CD4-positive, alpha-beta T cell treated with Interleukin-12 subunit alpha and Interleukin-12 subunit beta, for 1 hour (primary cell): ENCODE results near the gene ROPN1L.
A peak's percentile ranks its signal among the peaks of the same experiment; 100 is the strongest.

Experiments used
- DNase-seq: peaks from one replicate; pipeline ENCODE4 v3.0.0-alpha.2; 2020

Gene ROPN1L

DNA sequence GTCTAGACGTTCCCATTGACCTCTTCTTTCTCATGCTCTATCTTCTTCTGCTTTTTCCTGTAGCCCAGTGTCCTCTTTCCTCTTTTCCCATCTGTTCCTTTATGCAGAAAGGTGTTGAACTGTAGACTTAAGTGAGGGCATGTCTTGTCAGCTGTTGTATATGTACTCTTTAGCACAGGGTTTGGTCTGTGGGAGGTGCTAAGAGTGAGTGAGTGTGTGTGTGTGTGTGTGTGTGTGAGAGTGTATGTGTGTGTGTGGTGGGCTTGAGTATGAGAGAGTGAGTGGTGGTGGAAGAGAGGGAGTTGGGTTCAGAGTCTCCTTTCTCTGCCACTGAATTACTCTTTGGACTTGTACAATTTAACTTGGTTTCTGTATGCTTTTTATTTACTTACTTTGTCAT lies 10.3 kb upstream of the ROPN1L start:
- no peak for DNase-seq

DNA sequence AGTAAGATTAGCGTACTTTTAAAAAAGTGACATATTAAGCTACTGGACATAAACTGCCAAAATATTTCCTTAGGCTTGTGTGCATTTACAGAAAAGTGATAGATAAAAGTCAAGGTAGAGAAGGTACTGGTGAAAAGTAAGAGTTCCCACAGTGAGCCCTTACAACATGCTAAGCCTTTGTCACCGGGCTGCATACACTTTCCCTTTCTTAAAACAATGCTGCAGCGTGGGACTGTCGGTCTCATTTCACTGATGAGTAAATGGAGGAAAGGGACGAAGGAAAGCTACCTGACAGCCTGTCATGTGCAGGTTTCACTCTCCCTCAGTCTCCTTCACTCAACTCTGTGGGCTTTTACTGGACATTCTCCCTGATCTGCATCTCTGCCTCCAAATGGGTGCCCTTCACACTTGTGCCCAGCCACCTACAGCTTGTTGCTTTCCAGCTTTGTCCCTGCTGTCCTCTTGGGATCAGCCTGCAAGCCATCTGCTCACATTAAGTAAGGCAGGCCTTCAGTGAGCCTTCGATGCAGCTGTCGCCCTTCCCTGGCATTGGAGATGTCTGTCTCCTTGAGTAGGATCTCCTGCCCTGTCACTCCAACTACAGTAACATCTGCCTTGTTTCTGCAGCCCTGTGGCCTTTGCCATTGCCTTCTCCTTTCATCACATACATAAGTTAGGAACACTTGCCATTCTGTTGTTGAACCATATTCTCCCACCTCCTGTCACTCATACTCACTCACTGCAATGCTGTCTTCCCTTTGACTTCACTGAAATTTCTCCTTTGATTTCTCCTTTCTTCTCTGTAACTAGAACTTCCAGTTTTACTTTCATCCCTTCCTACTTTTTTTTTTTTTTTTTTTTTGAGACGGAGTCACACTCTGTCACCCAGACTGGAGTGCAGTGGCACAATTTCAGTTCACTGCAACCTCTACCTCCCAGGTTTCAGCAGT lies 9.3 kb upstream of the ROPN1L start:
- no peak for DNase-seq

DNA sequence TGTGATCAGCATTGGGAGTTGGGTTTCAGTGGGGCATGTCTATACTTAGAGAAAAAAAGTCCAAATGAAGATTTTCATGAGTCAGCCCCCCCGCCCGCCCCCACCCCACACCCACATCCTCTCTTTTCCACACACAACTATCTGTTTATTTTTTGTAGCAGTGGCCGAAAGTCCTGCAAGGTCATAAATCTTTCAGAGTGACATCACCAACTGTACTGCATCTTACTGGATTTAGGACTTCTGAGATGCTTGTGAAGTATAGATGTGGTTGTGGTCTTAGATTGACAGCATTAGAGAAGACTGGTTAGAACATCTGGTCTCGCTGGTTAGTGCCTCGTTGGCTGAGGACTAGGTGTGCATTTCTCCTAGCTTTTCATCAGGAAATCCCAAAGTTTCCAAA lies 7.3 kb upstream of the ROPN1L start:
- no peak for DNase-seq

DNA sequence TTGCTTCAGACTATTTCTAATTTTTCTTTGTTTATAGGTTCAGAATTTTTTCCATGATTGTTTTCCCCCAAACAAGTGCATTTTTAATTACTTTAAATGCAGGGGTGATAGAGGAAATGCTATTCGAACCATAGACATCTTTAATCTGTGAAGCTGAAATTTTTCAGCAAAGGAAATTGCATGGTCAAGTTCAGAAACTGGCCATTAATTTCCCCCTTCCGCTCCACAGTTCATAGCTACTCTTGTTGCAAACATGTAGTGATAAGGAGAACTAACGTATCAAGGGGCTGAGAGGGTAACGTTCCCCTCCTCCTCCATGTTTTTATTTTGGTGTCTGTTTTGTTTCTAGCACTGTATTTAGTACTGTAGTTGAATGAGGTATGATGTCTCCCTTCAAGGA lies 3.4 kb upstream of the ROPN1L start:
- DNase-seq = no peak

DNA sequence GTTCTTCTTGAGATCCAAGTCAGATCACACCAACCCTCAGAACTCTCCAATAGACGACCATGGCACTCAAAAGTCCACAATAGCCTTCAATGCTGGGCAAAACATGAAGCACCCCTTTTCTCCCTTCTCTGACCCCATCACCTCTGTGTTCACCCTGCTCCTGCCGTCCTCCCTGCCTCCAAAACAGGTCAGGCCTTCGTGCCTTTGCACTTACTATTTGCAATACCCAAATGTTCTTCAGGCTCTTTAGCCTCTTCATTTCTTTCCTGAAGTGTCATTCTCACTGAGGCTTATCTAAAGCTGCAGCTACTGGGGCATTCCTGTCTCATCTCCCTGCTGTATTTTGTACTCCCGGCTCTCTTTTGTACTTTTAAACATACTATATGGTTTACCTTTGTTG lies 2.0 kb upstream of the ROPN1L start:
- no peak for DNase-seq

DNA sequence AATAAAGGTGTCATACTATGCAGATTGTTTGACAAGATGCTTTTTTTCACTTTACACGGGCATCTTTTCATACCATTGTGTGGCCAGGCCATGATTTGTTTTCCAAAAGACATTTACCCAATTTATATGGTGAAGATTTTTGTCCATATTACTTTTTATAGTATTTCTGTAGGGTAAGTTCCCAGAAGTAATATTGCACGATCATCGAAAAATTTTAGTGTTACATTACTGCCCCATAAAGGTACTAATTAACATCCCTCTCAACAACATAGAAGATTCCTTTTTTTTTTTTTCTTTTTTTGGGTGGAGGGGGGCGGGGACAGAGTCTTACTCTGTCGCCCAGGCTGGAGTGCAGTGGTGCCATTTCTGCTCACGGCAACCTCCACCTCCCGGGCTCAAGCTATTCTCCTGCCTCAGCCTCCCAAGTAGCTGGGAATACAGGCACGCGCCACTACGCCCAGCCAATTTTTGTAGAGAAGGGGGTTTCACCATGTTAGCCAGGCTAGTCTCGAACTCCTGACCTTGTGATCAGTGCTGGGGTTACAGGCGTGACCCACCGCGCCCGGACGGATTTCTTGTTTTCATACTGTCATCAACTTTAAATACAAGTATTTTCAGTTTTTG lies 1.2 kb upstream of the ROPN1L start:
- no peak for DNase-seq

DNA sequence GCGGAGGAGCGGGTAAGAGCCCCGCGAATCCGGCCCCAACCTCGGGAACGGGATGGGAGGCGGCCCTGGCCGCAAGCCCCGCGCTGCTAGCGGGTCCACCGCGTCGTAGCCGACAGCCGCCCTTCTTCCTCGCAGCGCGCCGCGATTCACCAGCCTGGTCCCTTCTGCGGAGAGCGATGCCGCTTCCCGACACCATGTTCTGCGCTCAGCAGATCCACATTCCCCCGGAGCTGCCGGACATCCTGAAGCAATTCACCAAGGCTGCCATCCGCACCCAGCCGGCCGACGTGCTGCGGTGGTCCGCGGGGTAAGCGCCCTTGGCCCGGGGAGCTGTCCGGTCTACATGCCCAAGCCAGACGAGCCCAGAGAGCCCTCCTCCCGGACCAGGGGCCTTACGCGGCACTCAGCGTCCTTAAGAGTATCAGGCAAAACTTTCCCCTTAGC lies 335 bp downstream of the ROPN1L start:
- DNase-seq = no peak

DNA sequence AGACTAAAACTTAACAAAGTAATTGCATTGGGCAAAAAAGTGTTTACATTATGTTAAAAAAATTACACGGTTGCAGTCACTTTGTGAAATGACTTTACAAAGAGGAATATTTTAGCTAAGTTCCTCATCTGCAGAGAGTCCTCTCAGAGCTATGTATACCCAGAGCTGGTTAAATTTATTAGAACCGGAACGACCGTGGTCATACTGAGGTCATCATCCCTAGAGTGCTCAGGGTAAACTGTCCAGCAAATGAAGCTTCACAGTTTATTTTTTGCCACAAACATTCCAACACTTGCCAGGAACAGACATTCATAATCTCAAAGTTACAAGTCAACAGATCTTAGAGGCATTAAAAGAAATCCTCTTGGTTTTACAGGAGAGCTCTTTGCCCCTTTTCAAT lies 897 bp downstream of the ROPN1L start:
- no peak for DNase-seq

DNA sequence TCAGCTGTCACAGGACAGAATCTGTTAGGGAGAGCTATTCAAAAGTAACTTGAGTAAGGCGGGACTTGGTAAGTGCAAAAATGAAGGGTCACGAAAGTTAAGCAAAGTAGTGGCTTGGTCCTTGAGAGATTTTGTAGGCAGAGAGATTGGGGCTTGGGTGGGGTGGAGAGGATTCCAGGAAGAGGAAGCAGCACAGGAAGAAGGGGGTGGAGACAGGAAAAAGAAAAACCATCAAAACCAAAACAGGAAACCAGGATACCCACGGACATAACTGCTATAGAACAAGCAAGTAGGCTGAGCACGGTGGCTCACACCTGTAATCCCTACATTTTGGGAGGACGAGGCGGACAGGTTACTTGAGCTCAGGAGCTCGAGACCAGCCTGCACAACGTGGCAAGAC lies 3.7 kb downstream of the ROPN1L start:
- DNase-seq = peak; percentile 41

DNA sequence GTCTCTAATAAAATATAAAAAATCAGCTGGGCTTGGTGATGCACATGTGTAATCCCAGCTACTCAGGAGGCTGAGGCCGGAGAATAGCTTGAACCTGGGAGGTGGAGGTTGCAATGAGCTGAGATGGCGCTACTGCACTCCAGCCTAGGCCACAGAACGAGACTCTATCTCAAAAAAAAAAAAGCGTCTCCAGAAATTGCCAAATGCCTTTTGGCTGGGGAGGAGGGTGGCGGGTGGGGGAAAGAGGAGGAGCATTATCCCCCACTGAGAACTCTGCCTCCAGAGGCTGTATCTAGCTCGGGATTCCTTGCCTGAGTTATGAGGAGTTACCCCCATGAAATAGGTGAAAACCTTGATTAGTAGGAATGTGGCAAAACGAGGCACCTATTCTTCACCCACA lies 4.8 kb downstream of the ROPN1L start:
- DNase-seq = no peak

DNA sequence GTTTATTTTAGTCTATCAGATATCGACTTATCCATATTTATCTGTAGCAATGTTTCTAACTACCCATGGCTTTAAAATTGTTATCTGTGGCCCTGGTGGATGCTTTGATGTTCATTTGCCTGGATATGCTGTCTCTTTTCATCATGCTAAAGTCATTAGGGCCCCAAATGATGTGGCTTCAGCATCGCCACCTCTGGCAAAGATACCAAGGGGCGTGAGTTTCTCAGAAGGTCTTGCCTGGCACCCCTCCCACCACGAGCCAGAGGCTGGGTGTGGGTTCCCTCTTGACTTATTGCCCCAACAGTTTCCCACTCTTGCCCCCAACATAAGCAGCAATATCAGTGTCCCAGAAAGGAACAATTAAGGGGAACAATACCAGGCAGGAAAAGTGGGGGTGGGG lies 5.4 kb downstream of the ROPN1L start:
- no peak for DNase-seq

DNA sequence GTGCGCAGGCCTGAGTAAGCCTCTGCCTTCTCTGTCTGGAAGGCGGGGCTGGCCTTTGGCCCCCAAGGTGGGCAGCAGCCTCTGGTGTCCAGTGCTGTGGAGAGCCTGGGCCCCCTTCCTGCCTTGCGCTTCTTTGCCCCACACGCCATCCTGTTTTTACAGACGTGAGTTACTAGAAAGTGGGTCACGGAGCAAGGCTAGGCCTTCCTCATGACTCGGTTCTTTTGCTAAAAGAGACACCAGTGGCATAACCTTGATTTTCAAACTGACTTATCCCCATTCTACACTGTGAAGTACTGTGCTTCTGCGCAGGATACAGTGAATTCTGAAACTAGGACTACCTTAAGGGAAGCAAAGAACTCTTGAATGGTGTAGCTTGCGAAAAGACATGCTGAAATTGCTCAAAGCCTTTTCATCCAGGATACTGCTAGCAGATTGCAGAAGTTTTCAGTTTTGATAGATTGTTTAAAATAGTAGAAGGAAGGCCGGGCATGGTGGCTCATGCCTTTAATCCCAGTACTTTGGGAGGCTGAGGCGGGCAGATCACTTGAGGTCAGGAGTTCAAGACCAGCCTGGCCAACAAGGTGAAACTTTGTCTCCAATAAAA lies 7.2 kb downstream of the ROPN1L start:
- DNase-seq = no peak

DNA sequence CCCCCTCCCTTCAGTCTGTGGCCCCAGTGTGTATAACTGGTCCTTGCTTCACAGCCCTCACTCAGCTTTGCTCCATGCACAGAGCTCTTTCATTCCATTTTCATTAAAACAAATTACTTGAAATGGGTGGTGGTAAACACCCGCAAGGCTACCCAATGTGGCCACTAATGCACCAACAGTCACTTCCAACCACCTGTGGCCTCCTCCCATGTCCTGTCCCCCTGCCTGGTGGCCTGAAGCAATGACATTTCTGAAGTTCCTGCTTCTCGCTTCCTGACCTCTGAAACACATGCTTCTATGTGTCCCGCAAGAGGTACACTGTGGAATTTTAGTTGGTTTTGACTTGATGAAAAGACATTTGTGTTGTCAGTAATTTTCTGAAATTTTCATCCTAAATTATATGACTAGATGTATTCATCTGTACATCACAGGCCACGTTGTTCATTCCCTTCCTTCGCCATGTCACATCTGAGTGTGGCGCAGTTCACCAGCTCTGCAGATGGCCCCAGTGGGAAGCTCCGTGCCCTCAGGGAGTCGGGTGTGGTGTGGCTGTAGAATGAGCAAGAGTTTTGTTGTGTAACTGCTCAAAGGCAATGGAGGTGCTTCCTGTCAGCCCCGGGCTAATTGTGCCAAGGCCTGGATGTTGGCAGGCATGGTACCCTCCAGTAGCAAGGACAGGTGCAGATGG lies 9.6 kb downstream of the ROPN1L start:
- no peak for DNase-seq

DNA sequence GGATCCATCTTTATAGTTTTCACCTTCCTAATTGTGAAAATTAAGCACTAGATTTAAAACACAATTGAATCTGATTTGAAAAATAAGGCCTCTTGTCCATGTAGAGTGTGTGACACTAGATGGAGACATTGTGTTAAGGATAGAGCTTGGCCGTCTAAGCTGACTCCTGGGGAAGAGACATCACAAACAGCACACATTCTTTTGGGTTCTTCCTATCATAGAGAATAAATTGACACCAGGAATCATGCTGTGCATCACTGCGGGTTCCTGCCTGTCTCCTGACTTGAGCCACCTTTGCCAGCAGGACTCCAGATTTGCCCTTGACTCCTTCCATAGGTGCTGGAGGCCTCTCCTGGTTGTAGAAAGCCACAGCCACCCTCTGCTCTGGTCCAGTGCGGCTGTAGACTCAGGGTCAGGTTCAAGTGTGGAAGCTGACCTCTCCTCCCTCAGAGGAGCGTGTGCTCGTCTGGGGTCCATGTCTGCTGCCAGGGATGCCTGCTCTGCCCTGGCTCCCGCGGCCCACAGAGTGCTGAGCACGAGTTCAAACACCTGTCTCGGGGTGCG lies 11.2 kb downstream of the ROPN1L start:
- peak; percentile 68 for DNase-seq

DNA sequence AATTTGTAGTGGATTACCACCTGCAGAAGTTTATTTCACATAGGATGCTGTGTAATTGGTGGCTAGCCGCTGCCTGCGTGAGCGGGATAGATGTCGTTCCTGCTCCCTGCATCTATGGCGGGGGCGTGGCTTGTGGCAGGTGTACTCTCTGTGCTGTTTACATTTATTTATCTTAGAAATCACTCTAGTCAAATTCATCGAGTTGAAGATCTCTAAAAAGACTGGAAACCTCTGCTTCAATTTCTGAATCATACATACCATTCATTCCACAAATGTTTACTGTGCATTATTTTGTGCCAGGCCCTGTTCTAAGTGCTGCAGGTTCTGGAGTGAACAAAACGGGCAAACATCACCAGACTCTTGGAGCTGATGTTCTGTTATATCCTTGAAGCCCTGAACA lies 11.9 kb downstream of the ROPN1L start:
- no peak for DNase-seq

DNA sequence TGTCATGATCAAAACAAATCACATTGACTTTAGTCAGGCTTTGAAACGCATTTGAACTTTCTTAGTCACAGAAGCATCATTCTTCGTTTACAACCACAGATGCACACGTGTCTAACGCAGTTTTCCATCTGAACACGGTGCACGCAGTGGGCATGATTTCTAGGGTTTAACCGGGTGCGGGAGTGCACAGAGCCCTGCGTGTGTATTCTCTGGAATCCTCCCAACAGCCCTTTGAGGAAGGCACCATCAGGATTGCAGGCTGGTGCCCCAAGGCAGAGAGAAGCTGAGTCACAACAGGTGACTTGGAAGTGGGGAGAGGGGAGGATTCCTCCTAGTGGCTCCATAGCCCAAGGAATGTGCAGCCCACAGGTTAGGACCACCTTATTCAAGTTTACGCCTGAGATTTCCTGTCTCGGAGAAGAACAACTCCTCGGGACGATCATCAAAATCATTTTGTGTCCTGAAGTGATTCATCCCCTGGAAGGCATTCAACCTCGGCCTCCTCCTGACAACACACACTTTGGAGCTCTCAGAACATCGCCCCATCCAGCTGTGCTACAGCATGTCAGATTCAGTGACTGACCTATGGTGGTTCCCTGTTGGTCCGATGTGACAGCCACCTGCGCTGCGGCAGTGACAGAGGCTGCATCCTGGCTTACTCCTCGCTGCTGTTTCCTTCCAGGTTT lies 13.1 kb downstream of the ROPN1L start:
- no peak for DNase-seq

DNA sequence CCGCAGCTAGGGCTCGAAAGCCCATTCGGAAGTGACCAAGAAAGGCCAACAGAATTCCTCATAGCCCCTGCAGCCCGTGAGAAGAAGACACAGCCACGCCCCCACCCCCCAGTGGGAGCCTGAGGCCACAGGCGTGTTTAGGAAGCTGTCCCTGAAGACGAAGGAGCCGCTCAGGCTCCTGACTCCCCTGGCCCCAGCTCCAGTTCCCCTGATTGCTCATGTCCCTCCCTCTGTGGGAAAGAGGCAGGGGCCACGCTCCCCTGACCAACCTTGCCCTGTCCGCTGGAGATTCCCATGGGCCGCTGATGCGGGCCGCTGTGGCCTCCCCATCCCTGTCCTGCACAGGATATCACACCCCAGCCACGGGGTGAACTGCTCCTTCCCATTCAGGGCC lies 13.6 kb downstream of the ROPN1L start:
- no peak for DNase-seq

DNA sequence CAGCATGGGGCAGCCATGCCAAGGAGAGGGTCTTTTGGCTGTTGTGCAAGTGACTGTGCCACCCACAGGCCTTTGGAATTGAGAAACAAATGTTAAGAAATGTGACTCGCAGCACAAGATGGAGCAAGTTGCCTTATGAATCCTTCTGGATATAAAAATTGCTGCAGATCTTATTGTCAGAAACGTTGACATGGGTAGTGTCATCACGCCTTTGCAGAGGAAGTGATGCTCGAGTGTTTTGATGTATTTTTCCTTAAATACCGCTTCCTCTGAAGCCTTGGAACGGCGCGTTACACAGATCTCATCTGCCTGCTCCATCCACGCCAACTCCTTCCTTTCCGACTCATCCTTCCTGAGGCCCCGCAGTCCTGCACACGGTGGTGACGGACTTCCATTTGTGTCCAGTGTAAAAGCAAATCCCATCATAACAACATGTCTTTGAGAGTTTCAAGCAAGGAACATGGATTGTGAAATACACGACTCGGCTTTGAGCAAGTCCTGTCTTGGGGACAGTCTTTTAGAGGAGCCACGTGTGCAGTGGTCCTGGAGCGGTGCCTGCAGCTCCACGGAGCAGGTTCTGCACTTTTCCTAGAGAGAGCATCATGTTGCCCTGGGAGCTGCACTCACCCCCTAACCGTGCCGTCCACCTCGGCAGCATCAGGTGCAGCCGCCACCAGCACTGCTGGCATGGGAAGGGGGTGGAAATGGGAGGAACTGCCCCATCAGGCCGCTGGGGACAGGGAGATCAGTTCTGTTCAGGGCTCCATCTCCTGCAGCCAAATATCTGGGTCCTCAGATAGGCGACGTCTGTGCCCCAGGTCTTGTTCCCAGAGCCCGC lies 15.1 kb downstream of the ROPN1L start:
- DNase-seq = no peak

DNA sequence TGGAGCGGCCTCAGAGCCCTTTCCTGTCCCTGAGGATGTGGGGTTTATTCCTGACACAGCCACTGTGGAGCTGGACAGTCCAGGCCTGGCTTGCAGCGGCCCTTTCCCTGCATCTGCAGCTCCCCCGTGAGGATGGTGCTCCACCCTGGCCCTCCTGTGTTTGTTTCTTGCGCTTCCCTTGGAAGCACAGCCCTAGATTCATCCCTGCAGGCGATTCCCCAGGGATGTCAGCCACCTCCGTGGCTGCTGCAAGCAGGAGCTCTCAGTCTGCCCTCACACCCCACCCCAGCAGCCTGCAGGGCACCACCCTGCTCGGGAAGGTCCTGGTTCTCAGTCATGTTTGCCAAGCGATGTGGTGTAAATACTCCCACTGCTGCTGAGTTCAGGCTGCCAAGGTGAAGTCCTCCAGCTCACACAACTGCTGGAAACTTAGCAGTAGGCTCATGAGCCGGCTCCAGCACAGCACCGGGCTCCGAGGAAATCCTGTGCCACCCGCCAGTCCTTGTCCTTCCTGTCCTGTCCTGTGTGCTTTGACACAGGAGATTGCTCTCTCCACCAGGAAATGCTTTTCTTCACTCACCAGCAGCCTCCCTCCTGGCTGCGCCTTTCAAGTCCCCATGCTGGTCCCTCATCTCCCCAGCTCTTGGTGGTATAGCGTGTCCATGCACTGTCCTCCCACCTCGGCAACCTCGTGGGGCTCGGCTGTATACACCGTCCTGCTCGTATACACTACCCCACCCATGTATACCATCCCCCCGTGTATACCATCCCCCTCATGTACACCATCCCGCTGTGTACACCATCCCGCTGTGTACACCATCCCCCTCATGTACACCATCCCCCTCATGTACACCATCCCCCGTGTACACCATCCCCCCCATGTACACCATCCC lies 16.2 kb downstream of the ROPN1L start:
- DNase-seq = no peak
